Stimulated activated CD8-positive, alpha-beta memory T cell treated with anti-CD3 and anti-CD28 coated beads, Interleukin-7, amount 100 ng/mL, for 4 hours (primary cell): ENCODE data around the gene PAX2.
A peak's percentile ranks its signal among the peaks of the same experiment; 100 is the strongest.

Experiments used
- DNase-seq, 2 donors: peaks; one replicate each; pipeline ENCODE4 v3.0.0-alpha.2; 2020; ENCODE audit warnings: low read depth in 2 of 2

The PAX2 gene

DNA sequence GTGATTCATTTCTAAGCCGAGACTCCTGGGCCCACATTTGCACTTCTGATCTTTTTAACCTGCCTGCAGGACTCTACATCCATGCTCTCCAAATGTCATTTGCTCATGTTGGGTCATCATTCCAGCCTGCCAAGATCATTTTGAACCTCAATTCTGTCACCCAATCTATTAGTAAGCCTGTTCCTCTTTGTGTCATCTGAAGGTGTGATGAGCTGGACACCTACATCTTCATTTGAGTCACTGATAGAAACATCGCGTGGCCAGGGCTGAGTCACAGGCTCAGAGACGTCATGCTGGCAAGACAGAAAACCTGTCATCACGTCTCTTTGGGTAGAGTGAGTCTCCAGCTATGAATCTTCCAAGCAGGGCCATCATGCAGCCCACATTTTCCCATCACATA lies 102.1 kb downstream of the PAX2 start:
- peak in 1 of 2 donors; percentile 8 for DNase-seq

DNA sequence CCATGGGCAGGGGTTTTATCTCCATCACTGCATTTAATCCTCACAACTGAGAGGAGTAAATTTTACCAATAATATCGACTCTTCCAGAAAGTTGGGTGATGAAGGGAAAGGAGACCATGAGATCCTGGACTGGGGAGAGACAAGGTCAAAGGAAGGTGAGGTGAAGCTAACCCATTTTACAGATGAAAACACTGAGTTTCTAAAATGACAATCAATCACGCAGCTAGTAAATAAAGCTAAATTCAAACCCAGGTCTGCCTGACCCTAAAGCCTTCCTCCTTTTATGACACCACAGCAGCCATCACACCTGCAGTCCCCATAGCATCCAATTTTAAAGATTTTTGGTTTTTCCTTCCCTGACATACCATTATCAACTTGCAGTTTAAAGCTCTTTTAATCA lies 103.4 kb downstream of the PAX2 start:
- DNase-seq = no peak

DNA sequence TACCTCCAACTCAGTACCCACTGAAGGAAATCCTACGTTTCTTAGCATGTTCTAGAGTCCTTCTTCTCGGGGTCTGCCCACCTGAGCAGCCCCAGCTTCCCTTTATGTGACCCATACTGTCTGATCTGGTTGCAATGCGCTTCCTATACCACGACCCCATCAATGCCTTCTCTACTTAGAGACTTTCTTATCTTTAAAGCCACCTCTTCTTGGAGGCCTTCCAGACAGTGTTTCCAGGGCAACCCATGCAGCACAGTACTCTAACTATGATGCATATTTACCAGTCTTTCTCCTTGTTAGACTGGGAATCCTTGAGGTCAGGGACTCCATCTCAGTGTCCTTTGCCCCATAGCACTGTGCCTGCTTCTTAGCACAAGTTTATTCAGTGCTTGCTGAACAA lies 112.9 kb downstream of the PAX2 start:
- DNase-seq = no peak

DNA sequence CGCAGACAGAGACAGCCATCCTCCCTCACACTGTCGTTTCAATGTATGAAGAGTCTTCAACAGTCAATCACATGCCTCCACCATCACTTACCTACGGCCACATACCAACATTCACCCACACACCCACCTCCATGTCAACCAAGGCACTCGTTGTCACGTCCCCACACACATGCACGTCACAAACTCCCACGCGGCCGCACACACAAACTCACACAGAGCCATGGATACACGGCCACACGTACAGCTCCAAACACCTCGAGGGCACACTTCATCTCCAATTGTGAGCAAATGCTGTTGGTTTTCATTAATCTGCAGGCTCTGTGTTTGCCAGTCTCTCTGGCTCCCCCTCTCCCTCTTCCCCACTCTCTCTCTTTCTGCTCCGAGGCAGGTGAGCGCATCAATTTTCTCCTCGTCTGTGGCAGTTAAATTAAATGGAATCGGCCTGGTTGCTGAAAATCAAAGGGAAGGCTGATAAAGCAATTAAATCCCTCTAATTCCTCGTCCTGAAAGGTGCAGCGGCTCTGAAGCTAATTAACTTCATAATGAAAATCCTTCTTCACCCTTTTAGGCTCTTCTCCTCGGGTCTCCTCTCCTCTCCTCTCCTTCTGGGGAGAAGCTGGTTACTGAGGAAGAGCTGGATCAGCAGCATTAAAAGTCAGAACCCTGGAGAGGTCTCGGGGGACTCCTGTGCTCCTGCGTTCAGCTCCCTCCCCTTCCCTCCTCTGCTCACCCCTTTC lies 113.5 kb downstream of the PAX2 start:
- DNase-seq = no peak

DNA sequence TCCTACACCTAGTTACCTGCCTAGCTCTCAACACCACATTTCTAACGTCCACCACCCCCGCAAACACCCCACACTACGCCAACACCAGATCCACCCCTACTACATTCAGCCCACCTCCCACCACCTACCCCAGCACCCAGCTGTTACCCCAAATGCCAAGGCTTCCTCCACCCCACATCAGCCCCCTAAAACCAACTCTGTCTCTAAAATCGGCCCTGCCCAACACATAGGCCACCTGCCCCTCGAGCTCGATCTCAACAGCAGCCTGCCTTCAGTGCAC lies 114.0 kb downstream of the PAX2 start:
- DNase-seq = no peak

DNA sequence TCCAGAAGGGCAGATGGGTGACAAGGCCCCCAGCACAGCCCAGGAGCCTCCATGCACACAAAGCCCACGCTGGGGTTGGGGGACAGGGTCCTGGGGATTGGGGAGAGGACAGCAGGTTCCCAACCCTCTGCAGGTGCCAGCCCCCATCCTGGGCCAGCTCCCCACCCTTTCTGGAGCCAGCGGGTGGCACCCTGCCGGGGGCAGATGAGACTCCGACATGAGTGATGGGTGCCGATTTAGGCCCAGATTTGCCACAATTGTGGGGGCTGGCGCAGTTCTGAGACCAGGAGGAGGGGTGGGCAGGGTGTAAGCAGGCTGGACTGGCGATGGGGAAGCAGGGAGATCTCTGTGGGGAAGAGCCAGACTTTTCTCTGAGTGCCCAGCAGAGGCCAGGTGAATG lies 118.1 kb downstream of the PAX2 start:
- DNase-seq = no peak

DNA sequence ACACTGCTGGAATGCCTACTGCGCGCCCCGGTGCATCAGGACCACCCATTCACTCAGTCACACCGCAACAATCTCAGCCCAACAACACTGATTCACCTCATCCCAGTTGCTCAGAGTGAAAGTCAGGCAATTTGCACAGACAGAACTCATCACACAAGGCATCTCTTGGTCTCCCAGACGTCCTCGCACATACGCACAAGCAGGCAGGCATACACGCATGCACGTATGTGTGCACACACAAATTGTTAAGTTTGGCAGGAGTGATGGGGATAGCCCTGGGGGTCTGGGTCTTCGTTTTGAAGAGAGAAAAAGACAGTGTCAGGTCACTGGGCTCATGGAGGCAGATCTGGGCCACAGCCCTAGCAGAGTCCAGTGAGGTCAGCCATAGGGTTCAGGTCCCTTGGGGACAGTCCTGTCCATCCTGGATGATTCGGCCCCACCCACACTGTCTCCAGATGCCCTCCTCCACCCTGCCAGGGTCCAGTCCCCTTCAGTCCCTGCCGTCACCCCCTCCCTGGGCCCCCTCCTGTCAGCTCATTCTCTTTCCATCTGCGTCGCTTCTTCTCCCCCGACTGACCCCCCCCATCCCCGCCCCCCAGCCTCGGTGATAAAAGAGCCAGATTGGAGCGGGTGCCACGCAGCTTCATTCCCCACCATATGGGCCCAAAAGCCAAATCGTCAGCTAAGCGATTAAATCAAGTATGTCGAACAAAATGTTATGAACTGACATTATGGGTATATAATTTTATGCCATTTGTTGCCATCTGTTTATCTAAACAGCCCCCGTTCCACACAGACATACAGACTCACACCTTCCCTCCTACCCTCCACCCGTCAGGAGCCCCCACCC lies 118.9 kb downstream of the PAX2 start:
- DNase-seq = no peak

DNA sequence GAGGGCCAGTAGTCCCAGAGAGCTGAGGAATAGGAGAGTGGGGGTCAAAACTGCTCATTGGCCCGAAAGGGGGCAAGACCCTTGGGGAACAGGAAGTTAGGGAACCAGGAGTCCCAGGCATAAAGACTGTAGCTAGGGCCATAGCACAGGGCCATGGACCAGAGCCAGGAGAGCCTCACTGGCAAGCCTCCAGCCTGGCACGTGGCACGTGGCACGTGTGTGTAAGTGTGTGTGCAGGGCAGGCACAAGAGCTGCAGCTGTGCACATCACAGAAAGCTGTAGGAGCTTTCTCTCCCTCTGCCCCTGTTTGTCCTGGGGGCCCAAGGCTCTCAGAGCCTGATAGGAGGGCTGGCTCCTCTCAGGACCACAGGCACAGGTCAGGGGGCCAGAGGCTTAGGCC lies 119.6 kb downstream of the PAX2 start:
- DNase-seq = no peak

DNA sequence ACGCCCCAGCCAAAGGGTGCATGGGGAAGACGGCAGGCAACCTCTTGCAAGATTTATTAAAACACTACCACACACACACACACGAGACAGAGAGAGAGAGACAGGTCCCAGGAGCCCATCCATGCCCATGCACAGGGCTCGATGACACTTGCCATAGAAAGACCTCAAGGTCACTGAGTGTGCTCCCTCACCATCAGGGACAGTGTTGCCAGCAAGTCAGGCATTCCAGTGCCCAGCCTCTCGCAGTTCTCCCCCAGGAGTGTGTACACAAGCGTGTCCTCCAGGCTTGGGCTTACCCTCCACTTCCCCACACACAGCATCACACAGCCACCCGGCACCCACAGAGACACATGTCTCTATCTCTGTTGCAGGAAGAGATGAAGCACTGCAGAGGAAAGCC lies 120.6 kb downstream of the PAX2 start:
- DNase-seq = no peak

DNA sequence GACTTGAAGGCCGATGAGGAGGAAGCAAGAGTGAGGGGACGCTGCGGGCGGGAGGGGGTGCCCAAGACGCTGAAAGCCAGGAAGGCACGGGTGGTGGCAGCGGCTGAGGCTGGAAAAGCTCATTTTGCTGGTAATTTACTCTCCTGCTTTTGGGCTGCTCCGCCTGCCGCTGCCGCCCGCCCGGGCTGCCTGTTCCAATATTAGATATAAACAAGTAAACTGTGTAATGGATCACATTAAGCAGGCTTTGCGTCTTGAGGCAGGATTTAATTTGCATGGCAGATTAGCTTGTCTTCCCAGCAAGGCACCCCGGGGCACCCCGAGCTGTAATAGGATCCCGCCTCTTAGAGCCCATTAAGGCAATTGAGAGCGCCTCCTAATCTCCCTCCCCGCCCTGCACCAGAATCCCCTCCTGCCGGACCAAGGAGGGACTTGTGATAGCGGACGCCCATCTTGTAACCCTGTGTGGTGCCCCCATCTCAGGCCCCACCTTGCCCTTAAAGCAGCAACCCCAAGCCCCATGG lies 121.3 kb downstream of the PAX2 start:
- no peak for DNase-seq

DNA sequence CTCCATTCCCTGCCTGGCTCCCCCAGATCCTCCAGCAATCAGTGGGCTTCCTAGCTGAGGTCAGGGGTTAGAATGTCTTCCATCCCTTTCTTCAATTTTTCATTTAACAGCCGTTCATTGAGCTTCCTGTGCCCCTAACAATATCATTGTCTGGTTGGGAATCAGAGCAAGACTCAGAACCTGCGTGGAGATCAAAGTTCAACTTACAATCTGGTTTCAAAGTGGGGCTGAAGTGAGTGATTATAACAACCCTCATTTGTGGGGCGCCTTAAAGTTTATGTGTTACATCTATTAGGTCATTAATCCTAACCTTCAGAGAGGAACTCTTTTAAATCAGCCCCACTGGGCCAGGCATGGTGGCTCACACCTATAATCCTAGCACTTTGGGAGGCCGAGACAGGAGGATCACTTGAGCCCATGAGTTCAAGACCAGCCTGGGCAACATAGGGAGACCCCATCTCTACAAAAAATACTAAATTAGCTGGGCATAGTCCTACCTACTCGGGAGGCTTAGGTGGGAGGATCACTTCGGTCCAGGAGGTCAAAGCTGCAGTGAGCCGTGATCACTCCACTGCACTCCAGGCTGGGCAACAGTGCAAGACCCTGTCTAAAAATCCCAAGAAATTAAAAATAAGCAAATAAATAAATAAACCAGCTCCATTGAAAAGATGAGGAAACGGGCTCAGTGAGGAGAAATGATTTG lies 122.0 kb downstream of the PAX2 start:
- no peak for DNase-seq

DNA sequence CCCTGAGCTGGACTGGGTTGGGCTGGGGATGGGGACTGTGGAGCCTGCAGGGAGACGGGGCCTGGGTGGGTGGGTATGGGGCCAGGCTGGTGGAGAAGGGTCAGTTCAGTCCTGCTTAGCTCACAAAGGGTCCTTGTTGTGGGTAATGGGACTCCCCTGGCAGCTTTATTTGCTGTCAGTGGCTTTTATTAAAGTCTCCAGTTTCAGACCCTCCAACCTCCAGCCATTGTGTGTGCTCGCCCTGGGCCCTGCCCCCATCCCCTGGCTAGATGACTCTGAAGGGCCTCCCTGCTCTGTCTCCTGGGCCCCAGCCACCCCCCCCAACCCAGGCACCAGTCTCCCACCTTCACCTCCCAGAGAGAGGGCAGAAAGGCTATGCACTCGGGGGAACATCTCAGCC lies 123.0 kb downstream of the PAX2 start:
- no peak for DNase-seq

DNA sequence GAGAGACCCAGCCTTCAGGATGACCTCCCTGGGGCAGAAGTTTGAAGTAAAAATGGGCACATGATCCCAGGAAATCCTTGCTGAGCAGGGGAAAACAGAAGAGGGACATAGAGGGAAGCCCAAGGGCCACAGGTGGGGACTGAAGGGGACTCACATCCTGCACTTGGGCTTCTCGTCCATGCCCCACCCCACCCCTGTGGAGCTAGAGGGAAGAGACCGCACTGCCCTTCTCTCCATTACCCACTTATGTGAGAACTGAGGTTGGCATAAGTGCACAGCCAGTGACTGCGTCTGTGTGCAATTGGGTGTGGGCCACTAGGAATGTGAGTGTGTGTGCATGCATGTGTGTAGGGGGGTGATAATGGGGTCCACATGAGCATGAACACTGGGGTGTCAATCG lies 124.0 kb downstream of the PAX2 start:
- DNase-seq = no peak

DNA sequence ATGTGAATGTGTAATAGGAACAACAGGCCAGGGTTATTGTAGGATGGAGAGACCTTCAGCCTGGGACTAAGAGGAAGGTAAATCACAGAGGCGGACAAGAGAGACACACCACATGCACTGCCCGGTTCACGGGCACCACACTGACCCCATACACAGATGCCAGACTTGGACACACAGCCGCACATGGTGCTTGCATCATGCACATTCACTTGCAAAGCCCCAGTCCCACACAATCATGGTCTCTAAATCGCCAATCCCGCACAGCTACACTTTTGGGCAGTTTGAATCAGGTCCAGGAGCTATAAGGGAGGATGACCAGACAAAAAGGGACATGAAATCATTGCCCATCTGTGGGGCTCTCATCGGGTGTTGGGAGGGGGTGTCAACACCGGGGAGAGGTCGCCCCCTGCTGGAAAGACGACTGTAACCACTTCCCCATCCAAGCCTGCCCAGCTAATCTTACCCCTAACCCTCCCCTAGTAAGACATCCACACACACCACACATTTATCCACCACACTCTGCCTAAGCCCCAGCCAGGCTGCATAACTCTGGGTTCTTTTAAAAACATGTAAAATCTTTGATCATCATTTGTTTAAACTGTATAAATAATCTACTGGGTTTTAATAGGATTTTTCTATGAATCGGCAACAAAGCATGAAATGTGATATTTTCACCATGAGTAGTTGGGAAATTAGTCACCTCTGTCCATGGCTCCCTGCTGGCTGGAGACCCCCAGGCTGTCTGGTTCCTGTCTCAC lies 126.8 kb downstream of the PAX2 start:
- no peak for DNase-seq

DNA sequence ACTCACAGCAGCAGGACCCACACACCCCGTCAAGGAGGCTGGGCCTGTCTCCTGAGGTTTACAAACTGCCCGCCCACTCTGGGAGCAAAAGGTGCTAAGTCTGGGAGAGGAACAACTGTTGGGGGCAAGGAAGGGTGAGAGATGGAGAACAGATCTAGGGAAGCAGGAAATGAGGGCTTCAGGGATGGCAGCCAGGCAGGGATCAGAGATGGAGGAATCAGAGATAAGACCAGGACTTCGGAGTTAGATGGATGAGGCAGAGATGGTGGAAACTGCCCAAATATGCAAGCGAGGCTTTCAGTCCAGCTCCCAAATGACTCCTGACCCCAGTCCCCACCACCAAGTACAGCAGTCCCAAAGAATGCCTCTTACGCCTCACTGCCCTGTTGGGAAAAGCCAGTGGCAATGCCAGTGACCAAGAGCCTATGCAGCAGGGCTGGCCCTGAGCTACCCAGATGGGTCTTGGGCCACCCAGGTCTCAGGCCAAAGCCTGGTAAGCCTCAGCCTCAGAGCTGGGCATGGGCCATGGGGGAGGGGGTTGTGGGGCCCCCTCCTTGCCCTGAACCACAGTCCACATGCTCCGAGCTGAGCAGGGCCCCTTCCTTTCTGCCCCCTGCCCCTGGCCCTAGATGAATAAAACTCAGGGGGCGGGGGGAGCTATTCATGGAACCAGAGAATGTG lies 127.9 kb downstream of the PAX2 start:
- DNase-seq = no peak

DNA sequence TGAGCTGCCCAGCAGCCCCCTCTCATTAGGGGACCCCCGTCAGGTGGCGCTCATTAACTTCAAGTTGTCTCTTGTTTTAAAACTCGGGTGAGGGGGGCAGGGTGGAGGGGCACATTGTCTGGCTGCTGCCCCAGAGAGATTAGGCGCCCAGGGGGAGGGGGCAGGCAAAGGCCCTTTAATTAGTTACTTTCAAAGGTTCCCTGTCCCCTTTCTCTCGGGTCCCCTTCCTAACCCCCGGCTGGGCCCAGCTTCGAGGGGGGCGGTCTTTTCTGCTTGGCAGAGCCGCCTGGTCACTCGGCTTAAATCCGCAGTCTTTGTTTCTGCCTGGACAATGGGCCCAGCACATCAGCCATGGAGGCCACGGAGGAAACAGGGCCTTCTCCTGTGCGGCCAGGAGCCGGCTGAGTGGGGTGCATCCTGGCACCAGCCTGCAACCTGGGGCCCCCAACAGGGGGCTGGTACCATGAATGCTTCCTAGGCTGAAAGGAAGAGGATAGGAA lies 128.5 kb downstream of the PAX2 start:
- DNase-seq = no peak

DNA sequence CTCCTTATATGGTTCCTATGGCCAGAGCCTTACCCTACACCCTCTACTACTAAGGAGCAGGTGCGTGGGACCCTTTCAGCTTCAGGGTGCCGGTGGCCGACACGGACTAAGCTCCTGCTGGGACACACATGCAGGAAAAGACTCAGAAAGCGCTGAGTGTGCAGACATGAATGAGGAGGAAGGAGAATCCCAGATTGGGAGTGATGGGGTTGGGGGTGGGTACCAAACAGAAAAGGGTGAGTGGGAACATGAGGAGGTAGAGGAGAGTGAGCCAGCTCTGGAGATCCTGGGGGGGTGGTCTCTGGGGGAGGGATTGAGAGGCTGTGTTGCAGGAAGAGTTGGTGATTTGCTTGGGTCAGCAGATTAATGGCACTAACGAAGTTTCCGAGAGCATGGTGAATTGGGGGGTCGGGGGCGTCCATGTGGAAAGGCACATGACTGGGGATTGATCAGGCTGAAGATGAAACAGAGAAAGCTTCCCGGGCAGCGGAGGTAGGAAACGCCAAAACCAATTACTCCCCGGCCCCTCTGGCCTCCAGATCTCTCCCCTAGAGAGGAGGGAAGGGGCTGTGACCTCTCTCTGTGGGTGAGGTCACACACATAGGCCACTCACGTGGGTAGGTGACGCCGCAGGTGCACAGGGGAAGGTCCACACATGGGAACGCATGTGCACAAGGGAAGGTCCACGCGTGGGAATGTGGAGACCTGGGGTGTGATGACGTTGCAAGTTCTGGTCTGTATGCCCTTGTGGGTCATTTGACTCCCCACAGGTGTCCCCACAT lies 129.5 kb downstream of the PAX2 start:
- DNase-seq = no peak

DNA sequence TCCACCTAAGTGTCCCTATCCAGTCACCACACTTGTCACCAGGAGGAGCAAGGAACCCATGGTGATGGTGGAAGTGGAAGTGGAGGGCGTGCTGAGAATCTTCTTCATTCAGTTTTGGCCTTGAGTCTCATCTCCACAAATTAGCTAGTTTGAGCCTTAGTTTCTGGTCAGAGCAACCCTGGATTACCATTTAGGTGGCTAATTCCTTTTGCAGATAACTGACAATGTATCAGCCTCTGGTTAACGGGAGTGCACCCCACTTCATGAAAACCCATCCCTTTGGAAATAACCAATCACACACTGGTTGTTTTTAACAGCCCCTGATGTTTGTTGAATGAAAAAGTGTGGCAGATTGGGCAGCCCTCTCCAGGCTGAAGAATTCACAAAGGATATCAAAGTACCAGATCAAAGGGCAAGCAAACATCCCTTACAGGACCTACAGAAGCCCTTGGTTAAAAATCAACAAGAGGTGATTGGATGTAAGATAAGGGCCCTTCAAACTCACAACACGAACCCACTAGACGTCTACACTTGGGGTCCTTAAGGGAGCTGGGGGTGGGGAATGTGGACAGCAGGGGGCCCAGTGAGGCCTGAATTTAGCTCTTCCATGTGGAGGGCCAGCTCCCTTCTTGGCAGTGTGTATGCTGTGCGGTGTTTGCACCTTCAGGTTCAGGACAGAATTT lies 130.2 kb downstream of the PAX2 start:
- DNase-seq = no peak

DNA sequence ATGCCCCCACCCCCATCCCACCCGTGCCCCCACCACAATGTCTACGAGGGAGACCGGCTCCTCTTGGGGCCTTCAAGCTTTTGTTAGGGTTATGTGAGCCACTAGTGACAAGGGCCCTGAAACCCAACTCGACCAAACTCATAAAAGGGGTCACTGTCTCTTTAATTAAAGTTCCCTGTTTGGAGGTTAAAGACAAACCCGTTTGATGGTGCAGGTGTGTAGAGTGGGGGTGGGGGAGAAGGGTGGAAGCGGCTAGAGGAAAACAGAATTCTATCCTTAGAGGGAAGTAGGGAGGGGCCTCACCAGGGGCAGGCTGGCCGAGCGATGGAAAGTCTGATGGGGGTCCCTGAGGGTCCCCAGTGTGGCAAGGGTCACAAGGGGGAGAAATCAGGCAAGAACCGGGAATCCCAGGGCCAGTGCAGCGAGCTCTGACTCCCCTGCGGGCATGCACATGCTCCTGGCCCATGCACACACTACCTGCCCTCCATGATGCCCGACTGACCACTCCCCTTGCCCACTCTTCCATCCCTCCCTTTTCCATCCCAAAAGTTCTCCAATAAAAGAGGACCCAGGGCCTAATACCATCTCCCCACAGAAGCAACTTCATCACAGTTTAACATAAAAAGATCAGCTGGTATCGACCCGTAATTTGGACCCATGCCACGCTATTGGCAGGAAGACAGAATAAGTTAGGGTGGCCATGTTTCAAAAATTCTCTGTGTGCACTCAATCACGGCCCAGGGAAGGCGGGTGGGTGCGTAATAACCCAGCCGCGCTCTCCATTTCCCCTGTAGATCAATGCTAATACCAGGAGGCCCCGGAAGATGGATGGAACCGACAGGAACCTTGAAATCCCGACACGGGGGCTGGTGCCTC lies 131.4 kb downstream of the PAX2 start:
- no peak for DNase-seq
